ENCODE measurements around the gene SRC. TPM values are rescaled to one million over a fixed set of nuclear protein-coding genes. Genes with fewer than 3 reads are reported as not detected.

The SRC gene
- polyA plus RNA-seq, 6 donors from 2014 or later, result 1.2 to 2.3 (median 1.7) TPM; not detected in 1

GRCh38 chr20:37317316-37317715 is 28.6 kb upstream of the SRC start:
- Mint-ChIP-seq H3K27ac (peak overlapping the region; percentile 71 to 100 (median 98)), H3K9me3 (no peaks in the 10 kb centered on the region), H3K36me3 (no peaks in the 10 kb centered on the region), H3K4me1 (peaks cover 40 to 55% (median 48%) of the 10 kb centered on the region in 3 donors), H3K27me3 (no peaks in the 10 kb centered on the region), H3K4me3 (peak overlapping the region in 1 of 8 donors; percentile 18)
- DNase-seq (no peak), ATAC-seq (ENCODE audit: low read depth in 2 of 2) (no peak)

DNA sequence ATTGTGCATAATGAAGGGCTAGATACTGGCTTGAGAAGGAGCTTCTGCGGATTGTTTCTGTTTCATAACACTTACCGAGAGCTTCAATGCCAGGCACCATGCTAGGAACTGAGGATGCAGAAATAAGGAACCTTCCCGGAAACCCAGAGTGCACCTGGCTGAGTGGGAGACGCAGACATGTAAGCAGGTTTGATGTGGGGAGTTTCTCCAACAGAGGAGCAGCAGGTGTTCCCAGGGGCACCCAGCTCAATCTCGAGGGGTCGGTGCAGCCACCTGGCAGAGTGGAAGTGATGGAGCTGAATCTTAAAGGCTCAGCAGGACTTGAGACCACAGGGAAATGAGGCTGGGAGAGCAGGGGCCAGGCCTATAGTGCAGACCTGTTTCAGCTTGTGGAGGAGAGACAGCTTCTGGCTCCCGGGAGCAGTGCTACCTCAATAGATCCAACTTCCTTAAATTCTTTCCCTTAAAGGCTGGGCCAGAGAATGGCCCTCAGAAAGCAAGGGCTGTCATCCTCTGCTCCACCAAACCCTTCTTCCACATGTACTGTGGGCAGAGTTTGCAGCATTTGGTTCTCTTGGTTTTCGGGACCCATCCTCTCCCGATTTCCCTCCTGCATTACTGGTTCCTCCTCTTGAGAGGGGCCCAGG is 27.8 kb upstream of the SRC start:
- no peak for ATAC-seq (ENCODE audit: low read depth in 2 of 2)
- Mint-ChIP-seq H3K4me3 (peak overlapping the region in 1 of 8 donors; percentile 3), H3K9me3 (peaks cover 0 to 2% (median 0%) of the 10 kb centered on the region in 7 donors), H3K27me3 (no peaks in the 10 kb centered on the region), H3K4me1 (peaks cover 37 to 51% (median 48%) of the 10 kb centered on the region in 3 donors), H3K36me3 (no peaks in the 10 kb centered on the region), H3K27ac (peak overlapping the region; percentile 77 to 100 (median 98))
- no peak for DNase-seq

GRCh38 chr20:37319151-37319671 is 26.7 kb upstream of the SRC start:
- H3K36me3 Mint-ChIP-seq, result no peaks in the 10 kb centered on the region
- ATAC-seq (ENCODE audit: low read depth in 2 of 2), result no peak
- H3K9me3 Mint-ChIP-seq, result peaks cover 0 to 2% (median 0%) of the 10 kb centered on the region in 7 donors
- no peak overlapping the region for H3K4me3 Mint-ChIP-seq
- no peaks in the 10 kb centered on the region for H3K27me3 Mint-ChIP-seq
- H3K27ac Mint-ChIP-seq, result peak overlapping the region; percentile 3 to 75 (median 62)
- peaks cover 29 to 40% (median 39%) of the 10 kb centered on the region in 3 donors for H3K4me1 Mint-ChIP-seq
- DNase-seq, result no peak

DNA sequence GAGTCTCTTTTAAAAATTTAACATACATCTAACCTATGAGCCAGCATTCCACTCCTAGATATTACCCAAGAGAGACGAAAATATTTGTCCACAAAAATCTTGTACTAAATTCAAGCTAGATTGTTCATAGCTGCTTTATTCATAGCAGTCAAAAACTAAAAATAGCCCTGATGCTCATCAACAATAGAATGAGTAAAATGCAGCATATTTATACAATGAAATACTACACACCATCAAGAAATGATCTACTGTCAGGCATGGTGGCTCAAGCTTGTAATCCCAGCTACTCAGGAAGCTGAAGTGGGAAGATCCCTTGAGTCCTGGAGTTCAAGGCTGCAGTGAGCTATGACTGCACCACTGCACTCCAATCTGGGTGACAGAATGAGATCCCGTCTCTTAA is 22.0 kb upstream of the SRC start:
- Mint-ChIP-seq H3K4me3 (no peak overlapping the region), H3K27me3 (no peaks in the 10 kb centered on the region), H3K27ac (no peak overlapping the region), H3K4me1 (peaks cover 0 to 4% (median 0%) of the 10 kb centered on the region in 3 donors), H3K36me3 (no peaks in the 10 kb centered on the region), H3K9me3 (peaks cover 0 to 2% (median 0%) of the 10 kb centered on the region in 7 donors)
- ATAC-seq (ENCODE audit: low read depth in 2 of 2) (no peak), DNase-seq (no peak)

- H3K27me3 Mint-ChIP-seq, result no peaks in the 10 kb centered on the region
- DNase-seq, result no peak
- peaks cover 0 to 4% (median 0%) of the 10 kb centered on the region in 3 donors for H3K4me1 Mint-ChIP-seq
- H3K27ac Mint-ChIP-seq, result peak overlapping the region in 2 of 6 donors; percentile 39 to 51
- no peaks in the 10 kb centered on the region for H3K36me3 Mint-ChIP-seq
- H3K9me3 Mint-ChIP-seq, result peaks cover 0 to 2% (median 0%) of the 10 kb centered on the region in 7 donors
- peak overlapping the region in 1 of 8 donors; percentile 61 for H3K4me3 Mint-ChIP-seq
- no peak for ATAC-seq (ENCODE audit: low read depth in 2 of 2)
Observed at GRCh38 chr20:37325206-37325605, 20.7 kb upstream of the SRC start.

GRCh38 chr20:37326666-37327065 is 19.3 kb upstream of the SRC start:
- Mint-ChIP-seq H3K27ac (no peak overlapping the region), H3K9me3 (peaks cover 0 to 2% (median 0%) of the 10 kb centered on the region in 7 donors), H3K4me1 (peaks cover 0 to 9% (median 0%) of the 10 kb centered on the region in 3 donors), H3K4me3 (no peak overlapping the region), H3K27me3 (no peaks in the 10 kb centered on the region), H3K36me3 (no peaks in the 10 kb centered on the region)
- ATAC-seq (ENCODE audit: low read depth in 2 of 2), result no peak
- DNase-seq, result no peak

DNA sequence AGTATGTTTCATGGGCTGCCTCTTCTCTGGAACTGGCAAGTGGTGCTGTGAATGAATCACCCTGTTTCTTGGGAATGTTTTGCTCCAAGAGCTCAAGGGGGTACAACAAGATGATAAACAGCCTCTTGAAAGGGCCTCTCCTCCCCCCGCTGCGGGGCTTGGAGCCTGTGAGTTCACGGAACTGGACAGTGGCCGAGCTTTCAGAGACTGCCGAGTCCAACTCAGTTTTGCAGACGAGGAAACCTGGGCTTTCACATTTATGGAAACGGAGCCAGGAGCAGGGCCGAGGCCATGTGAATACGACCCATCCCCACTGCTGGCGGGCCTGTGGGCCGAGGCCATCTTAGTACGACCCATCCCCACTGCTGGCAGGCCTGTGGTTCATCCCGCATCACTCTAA is 18.2 kb upstream of the SRC start:
- ATAC-seq (ENCODE audit: low read depth in 2 of 2), result no peak
- H3K36me3 Mint-ChIP-seq, result no peaks in the 10 kb centered on the region
- DNase-seq, result no peak
- H3K27me3 Mint-ChIP-seq, result no peaks in the 10 kb centered on the region
- H3K4me3 Mint-ChIP-seq, result no peak overlapping the region
- no peak overlapping the region for H3K27ac Mint-ChIP-seq
- H3K4me1 Mint-ChIP-seq, result peaks cover 0 to 9% (median 0%) of the 10 kb centered on the region in 3 donors
- H3K9me3 Mint-ChIP-seq, result peaks cover 0 to 2% (median 0%) of the 10 kb centered on the region in 7 donors

DNA sequence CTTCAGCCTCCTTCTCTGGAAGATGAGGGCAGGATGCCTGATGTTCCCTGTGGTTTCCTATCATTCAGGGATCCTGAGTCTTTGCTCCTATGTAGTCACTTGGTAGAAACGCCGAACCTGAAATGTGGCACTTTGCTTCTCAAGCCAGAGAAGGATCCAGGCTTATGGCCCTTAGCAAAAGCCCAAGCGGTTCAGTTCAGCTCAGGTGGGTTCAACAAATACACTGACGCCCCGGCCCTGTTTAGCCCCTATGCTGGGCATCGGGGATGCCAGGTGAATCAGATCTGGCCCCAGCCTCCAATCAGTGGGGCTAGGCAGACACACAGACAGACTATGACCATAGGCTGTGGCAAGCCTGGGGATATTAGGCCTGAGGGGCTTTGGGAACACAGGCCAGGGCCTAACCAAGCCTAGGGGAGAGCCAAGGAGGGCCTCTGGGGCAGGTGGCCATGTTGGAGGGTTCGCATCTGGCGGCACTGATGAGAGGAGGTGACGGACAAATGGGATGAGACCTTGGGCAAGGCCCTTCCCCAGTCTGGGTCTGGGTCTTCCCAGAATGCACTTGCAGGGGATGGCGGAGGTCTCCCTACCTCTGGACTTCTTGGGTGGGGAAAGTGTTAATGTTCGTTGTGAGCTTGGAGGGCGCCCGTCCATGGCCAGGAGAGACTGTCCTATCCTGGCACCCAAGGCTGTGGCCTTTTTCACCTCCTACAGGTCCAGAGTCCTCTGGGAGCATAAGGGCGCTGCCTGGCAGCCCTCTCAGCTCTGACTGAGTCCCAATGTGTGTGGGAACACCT is 17.6 kb upstream of the SRC start:
- Mint-ChIP-seq H3K4me3 (no peak overlapping the region), H3K36me3 (no peaks in the 10 kb centered on the region), H3K27ac (peak overlapping the region in 1 of 6 donors; percentile 66), H3K27me3 (no peaks in the 10 kb centered on the region), H3K9me3 (no peaks in the 10 kb centered on the region), H3K4me1 (peaks cover 2 to 11% (median 3%) of the 10 kb centered on the region in 3 donors)
- DNase-seq (no peak), ATAC-seq (ENCODE audit: low read depth in 2 of 2) (no peak)

DNA sequence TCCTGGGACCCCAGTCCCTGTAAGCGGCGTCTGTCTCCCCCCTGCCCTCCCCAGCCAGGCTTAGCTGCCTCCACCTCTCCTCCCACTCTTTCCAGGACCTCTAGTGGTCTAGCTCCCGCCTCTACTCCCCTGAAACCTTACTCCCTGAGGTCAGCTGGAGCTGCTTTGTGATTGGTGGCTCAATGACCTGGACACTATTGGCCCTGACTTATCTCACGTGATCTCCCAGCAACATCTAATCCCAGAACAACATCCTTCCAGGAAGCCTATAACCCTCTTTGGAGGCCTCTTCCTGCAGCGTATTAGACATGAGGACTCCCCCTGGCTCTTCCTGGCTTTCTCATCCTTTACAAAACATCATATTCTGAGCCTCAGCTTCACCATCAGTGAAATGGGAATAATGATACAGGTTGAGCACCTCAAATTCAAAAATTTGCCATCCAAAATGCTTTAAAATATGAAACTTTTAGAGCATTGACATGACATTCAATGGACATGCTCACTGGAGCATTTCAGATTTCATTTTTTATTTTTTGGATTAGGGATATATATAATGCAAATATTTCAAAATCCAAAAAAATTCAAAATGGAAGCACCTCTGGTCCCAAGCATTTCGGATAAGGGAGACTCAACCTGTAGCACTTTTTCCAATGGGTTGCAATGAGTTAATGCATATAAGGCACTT is 16.3 kb upstream of the SRC start:
- Mint-ChIP-seq H3K27me3 (no peaks in the 10 kb centered on the region), H3K27ac (no peak overlapping the region), H3K36me3 (no peaks in the 10 kb centered on the region), H3K9me3 (no peaks in the 10 kb centered on the region), H3K4me3 (no peak overlapping the region), H3K4me1 (peaks cover 6 to 19% (median 11%) of the 10 kb centered on the region in 3 donors)
- no peak for DNase-seq
- no peak for ATAC-seq (ENCODE audit: low read depth in 2 of 2)

GRCh38 chr20:37330316-37330715 is 15.6 kb upstream of the SRC start:
- Mint-ChIP-seq H3K36me3 (no peaks in the 10 kb centered on the region), H3K9me3 (no peaks in the 10 kb centered on the region), H3K27me3 (no peaks in the 10 kb centered on the region), H3K4me3 (no peak overlapping the region), H3K4me1 (peaks cover 6 to 19% (median 17%) of the 10 kb centered on the region in 3 donors), H3K27ac (peak overlapping the region in 2 of 6 donors; percentile 20 to 34)
- no peak for ATAC-seq (ENCODE audit: low read depth in 2 of 2)
- DNase-seq, result no peak

GRCh38 chr20:37331060-37331857 is 14.7 kb upstream of the SRC start:
- H3K4me3 Mint-ChIP-seq, result peak overlapping the region in 1 of 8 donors; percentile 23
- no peaks in the 10 kb centered on the region for H3K36me3 Mint-ChIP-seq
- peak overlapping the region in 4 of 6 donors; percentile 6 to 83 (median 34) for H3K27ac Mint-ChIP-seq
- H3K9me3 Mint-ChIP-seq, result no peaks in the 10 kb centered on the region
- no peaks in the 10 kb centered on the region for H3K27me3 Mint-ChIP-seq
- H3K4me1 Mint-ChIP-seq, result peaks cover 15 to 28% (median 27%) of the 10 kb centered on the region in 3 donors
- ATAC-seq (ENCODE audit: low read depth in 2 of 2) (no peak), DNase-seq (no peak)

GRCh38 chr20:37333130-37333847 is 12.7 kb upstream of the SRC start:
- Mint-ChIP-seq H3K36me3 (no peaks in the 10 kb centered on the region), H3K9me3 (no peaks in the 10 kb centered on the region), H3K27ac (peak overlapping the region in 5 of 6 donors; percentile 26 to 88 (median 67)), H3K4me1 (peaks cover 28 to 42% (median 33%) of the 10 kb centered on the region in 3 donors), H3K27me3 (no peaks in the 10 kb centered on the region), H3K4me3 (no peak overlapping the region)
- ATAC-seq (ENCODE audit: low read depth in 2 of 2) (no peak), DNase-seq (no peak)
